ENCODE measurements around the gene AIRE. TPM values are rescaled to one million over a fixed set of nuclear protein-coding genes. Genes with fewer than 3 reads are reported as not detected.
A peak's percentile ranks its signal among the peaks of the same experiment; 100 is the strongest.

The AIRE gene
- total RNA-seq, 1 donor from 2014 or later, result not detected

GRCh38 chr21:44253832-44254710, 31.6 kb upstream of the AIRE start:
- no peak for TF ChIP-seq CTCF (IDR thresholded peaks at IDR 0.05)
- Mint-ChIP-seq H3K4me3 (no peak overlapping the region), H3K36me3 (ENCODE audit: low read depth) (no peaks in the 10 kb centered on the region), H3K27ac (no peak overlapping the region), H3K9me3 (no peaks in the 10 kb centered on the region), H3K4me1 (peaks cover 2% of the 10 kb centered on the region), H3K27me3 (no peaks in the 10 kb centered on the region)
- POLR2A ChIA-PET, result interaction anchor here (0.6 to 2.1 kb wide), 2 partner anchors 40 to 66 kb away, joined by 3 to 5 read pairs; no protein-coding TSS in a partner anchor
- no peak for ATAC-seq (ENCODE audit: low read depth)
- intact Hi-C loops (cut with micrococcal nuclease), result no loop called here
- peak; percentile 13 for DNase-seq
- CTCF ChIA-PET, result interaction anchor here (1.8 kb wide), 1 partner anchor 44 kb away, joined by 5 read pairs; no protein-coding TSS in a partner anchor

- ATAC-seq (ENCODE audit: low read depth), result no peak
These were observed 30.1 kb upstream of the AIRE start for GRCh38 chr21:44255511-44255981.

GRCh38 chr21:44258056-44258725, 27.5 kb upstream of the AIRE start:
- ChIA-PET CTCF (no interaction called here), POLR2A (no interaction called here)
- intact Hi-C loops (cut with micrococcal nuclease), result no loop called here
- Mint-ChIP-seq H3K27ac (no peak overlapping the region), H3K36me3 (ENCODE audit: low read depth) (no peaks in the 10 kb centered on the region), H3K4me3 (no peak overlapping the region), H3K27me3 (peaks cover 2% of the 10 kb centered on the region), H3K9me3 (no peaks in the 10 kb centered on the region), H3K4me1 (peaks cover 2% of the 10 kb centered on the region)
- ATAC-seq (ENCODE audit: low read depth) (no peak), DNase-seq (no peak)
- no peak for TF ChIP-seq CTCF (IDR thresholded peaks at IDR 0.05)

More at GRCh38 chr21:44255511-44255981, 30.1 kb upstream of the AIRE start:
- H3K36me3 Mint-ChIP-seq (ENCODE audit: low read depth), result no peaks in the 10 kb centered on the region
- ChIA-PET POLR2A (interaction anchor here (2.1 kb wide), 1 partner anchor 39 kb away, joined by 5 read pairs; no protein-coding TSS in a partner anchor), CTCF (interaction anchor here (1.8 kb wide), 1 partner anchor 42 kb away, joined by 5 read pairs; no protein-coding TSS in a partner anchor)
- H3K4me3 Mint-ChIP-seq, result no peak overlapping the region
- peaks cover 2% of the 10 kb centered on the region for H3K27me3 Mint-ChIP-seq
- TF ChIP-seq CTCF (IDR thresholded peaks at IDR 0.05), result no peak
- no peak for DNase-seq
- intact Hi-C loops (cut with micrococcal nuclease), result no loop called here
- no peaks in the 10 kb centered on the region for H3K9me3 Mint-ChIP-seq
- H3K4me1 Mint-ChIP-seq, result peaks cover 2% of the 10 kb centered on the region
- no peak overlapping the region for H3K27ac Mint-ChIP-seq

- ChIA-PET CTCF (no interaction called here), POLR2A (no interaction called here)
- intact Hi-C loops (cut with micrococcal nuclease), result no loop called here
- TF ChIP-seq CTCF (IDR thresholded peaks at IDR 0.05), result no peak
- Mint-ChIP-seq H3K4me3 (no peak overlapping the region), H3K27me3 (peaks cover 2% of the 10 kb centered on the region), H3K27ac (no peak overlapping the region), H3K36me3 (ENCODE audit: low read depth) (no peaks in the 10 kb centered on the region), H3K4me1 (peaks cover 2% of the 10 kb centered on the region), H3K9me3 (no peaks in the 10 kb centered on the region)
- ATAC-seq (ENCODE audit: low read depth) (no peak), DNase-seq (no peak)
These were observed 26.5 kb upstream of the AIRE start for GRCh38 chr21:44259082-44259705.
